Epithelial cell of esophagus (primary cell): ENCODE results near the gene SLC25A23.

Experiments
- DNase-seq: peaks from one replicate; pipeline ENCODE4 v3.0.0; 2010; ENCODE audit warnings: low read depth
- H3K4me3 ChIP-seq: 2 replicates; pipeline ENCODE4 v1.5.1; 2011; ENCODE audit warnings: mild to moderate bottlenecking, low read length, control low read depth
- TF ChIP-seq, protein P1 (sequence below): IDR thresholded peaks from 2 replicates; pipeline ENCODE4 v1.5.1; 2011; ENCODE audit warnings: low read depth, mild to moderate bottlenecking, low read length, control low read depth, inconsistent platforms; ENCODE audit not compliant: insufficient read depth; ENCODE audit errors: missing control alignments

Gene SLC25A23

DNA sequence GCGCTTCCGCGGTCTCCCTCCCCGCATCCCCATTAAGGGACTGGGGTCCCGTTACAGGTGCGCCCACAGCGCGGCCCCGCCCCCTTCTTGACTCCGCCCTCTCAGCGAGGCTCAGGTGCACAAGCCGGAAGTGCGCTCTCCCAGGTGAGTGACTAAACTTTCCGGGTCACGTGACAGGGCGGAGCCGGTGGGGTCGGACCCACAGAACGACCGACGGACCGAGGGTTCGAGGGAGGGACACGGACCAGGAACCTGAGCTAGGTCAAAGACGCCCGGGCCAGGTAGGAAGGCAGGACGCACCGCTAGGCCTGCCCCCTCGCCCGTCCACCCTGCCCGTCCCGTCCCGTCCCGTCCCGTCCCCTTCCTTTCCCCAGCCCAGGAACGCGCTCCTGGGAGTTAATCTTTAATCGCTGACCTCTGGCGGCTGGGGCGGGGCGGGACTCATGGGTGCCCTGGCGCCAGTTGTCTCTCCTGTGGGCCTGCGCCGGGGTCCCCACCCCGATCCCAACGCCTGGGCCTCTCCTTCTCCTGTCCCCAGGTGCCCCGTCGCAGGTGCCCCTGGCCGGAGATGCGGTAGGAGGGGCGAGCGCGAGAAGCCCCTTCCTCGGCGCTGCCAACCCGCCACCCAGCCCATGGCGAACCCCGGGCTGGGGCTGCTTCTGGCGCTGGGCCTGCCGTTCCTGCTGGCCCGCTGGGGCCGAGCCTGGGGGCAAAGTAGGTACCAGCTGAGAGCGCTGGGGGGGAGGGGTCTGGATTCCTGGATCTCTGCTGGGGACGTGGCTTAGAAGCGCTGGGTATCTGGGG lies 4.7 kb upstream of the SLC25A23 start, which contains the start of gene CRB3:
Gene CRB3, plus strand, starts transcription at position 202 of the 804 bp plus-strand sequence. Its CDS starts 431 bp downstream, at position 633.
- TF ChIP-seq, protein P1, sequence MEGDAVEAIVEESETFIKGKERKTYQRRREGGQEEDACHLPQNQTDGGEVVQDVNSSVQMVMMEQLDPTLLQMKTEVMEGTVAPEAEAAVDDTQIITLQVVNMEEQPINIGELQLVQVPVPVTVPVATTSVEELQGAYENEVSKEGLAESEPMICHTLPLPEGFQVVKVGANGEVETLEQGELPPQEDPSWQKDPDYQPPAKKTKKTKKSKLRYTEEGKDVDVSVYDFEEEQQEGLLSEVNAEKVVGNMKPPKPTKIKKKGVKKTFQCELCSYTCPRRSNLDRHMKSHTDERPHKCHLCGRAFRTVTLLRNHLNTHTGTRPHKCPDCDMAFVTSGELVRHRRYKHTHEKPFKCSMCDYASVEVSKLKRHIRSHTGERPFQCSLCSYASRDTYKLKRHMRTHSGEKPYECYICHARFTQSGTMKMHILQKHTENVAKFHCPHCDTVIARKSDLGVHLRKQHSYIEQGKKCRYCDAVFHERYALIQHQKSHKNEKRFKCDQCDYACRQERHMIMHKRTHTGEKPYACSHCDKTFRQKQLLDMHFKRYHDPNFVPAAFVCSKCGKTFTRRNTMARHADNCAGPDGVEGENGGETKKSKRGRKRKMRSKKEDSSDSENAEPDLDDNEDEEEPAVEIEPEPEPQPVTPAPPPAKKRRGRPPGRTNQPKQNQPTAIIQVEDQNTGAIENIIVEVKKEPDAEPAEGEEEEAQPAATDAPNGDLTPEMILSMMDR = no peak
- peak; percentile 86 for DNase-seq
- H3K4me3 ChIP-seq = peak within 1 kb of the TSS; percentile 82

DNA sequence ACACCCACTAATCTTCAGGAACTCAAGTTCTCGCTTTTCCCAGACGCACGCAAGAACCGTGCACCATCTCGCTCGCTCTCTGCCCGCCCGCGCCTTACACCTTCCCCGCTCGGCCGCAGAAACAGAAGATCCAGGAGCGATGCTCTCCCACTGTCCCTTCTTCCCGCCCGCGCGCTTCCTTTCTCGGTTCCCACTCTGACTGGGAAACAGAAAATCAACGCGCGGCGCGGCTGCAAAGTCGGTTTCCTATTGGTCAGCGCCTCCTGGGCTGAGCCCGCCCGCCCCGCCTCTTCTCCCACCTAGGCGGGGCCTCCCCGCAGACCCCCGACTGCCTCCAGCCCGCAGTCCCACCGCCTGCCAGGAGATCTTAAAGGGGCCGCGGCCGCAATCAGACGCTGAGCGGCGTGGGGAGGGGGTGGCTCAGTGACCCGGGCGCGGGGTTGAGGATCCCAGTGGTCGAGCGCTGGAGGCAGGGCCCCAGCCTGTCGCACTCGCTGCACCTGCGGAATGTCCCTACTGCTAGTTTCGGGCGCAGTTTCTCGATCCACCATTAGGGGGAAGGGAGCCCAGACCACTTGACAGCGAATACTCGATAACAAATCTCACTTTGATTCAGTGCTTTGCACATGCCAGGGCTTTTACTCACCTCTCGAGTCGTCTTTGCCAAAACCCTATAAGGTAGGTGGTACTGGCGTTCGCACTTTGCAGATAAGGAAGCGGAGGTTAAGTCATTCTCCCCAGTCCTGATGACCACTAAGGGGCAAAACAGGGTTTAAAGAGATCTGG lies 700 bp upstream of the SLC25A23 start:
- peak overlapping the region; percentile 62 for H3K4me3 ChIP-seq
- DNase-seq = peak; percentile 99
- TF ChIP-seq, protein P1 = peak; percentile 66

DNA sequence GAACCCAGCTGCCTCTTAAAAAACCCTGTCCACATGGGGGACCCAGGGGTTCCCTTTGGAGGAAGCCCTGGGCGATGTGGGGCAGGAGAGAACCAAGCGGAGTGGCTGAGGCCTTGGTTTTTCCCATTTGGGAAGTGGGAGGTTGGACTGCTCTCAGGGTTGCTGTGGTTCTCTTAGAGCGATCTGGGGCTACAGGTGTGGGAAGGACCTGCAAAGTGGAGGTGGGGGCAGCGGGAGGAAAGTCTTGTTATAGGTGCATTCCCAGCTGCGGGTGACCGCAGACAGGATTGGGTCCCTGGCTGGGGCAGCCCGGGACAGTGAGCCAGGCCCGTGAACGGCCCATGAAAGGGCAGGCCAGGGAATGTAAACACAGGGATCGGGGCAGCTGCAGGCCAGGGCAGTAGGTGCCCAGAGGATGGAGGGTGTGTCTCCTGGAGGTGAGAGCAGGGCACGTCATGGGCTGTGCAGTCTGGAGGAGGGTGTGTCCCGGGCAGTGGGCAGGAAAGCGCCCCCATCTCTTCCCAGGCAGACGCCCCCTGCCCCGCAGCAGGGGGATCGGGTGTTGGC lies 814 bp downstream of the SLC25A23 start:
- DNase-seq = no peak
- H3K4me3 ChIP-seq = peak overlapping the region; percentile 62
- TF ChIP-seq, protein P1 = no peak

GRCh38 chr19:6457958-6458694 lies 1.5 kb downstream of the SLC25A23 start:
- no peak for DNase-seq
- TF ChIP-seq, protein P1 = no peak
- no peak overlapping the region for H3K4me3 ChIP-seq

DNA sequence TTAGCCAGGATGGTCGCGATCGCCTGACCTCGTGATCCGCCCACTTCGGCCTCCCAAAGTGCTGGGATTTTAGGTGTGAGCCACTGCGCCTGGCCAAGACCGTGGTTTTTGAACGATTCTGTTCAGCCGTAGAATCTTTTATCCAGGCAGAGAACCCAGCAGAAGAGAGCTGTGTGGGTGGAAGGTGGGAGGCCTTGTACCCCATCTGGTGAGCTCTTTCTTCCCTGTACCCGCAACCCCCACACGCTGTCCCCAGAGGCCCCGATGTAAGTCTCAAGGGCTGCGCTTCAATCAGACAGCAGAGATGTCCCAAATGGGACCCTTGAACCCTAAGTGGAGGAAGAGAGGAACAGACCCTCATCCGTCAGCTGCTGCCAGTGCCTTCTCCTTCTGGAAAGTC lies 3.7 kb downstream of the SLC25A23 start:
- TF ChIP-seq, protein P1 = no peak
- no peak overlapping the region for H3K4me3 ChIP-seq
- DNase-seq = no peak

- no peak overlapping the region for H3K4me3 ChIP-seq
- TF ChIP-seq, protein P1 = no peak
- no peak for DNase-seq
Measured at GRCh38 chr19:6453951-6454565, 5.5 kb downstream of the SLC25A23 start.
